ENCODE data around the gene NUP93.
A peak's percentile ranks its signal among the peaks of the same experiment; 100 is the strongest.
"Not testable (repeated sequence)": the region's sequence is repeated elsewhere in the genome, so short reads cannot be mapped to it uniquely, and the experiment has no call there.

NUP93 gene

GRCh38 chr16:56774016-56774680 lies 44.2 kb downstream of the NUP93 start:
- intact Hi-C loops (cut with DNase I), result no loop called here
- no peak for DNase-seq

GRCh38 chr16:56775162-56775561 lies 45.2 kb downstream of the NUP93 start:
- intact Hi-C loops (cut with DNase I), result no loop called here
- DNase-seq, result no peak

- DNase-seq, result no peak
- intact Hi-C loops (cut with DNase I), result no loop called here
Measured at GRCh38 chr16:56776562-56776961, 46.6 kb downstream of the NUP93 start.

- DNase-seq, result no peak
- intact Hi-C loops (cut with DNase I), result no loop called here
Measured at GRCh38 chr16:56777001-56777400, 47.1 kb downstream of the NUP93 start.

GRCh38 chr16:56777482-56777881 lies 47.6 kb downstream of the NUP93 start:
- intact Hi-C loops (cut with DNase I), result no loop called here

GRCh38 chr16:56779906-56780305 lies 50.0 kb downstream of the NUP93 start:
- intact Hi-C loops (cut with DNase I), result no loop called here
- no peak for DNase-seq

More at GRCh38 chr16:56777482-56777881, 47.6 kb downstream of the NUP93 start:
- no peak for DNase-seq

- DNase-seq, result no peak
- intact Hi-C loops (cut with DNase I), result no loop called here
Measured at GRCh38 chr16:56780646-56781045, 50.7 kb downstream of the NUP93 start.

GRCh38 chr16:56781528-56781961 lies 51.6 kb downstream of the NUP93 start:
- DNase-seq, result no peak

GRCh38 chr16:56783344-56783743 lies 53.4 kb downstream of the NUP93 start:
- intact Hi-C loops (cut with DNase I), result no loop called here
- no peak for DNase-seq

More at GRCh38 chr16:56781528-56781961, 51.6 kb downstream of the NUP93 start:
- intact Hi-C loops (cut with DNase I), result no loop called here

- intact Hi-C loops (cut with DNase I), result no loop called here
- no peak for DNase-seq
Measured at GRCh38 chr16:56785317-56785716, 55.4 kb downstream of the NUP93 start.

GRCh38 chr16:56787167-56787566 lies 57.2 kb downstream of the NUP93 start:
- DNase-seq, result peak in 1 of 10 donors; percentile 61
- intact Hi-C loops (cut with DNase I), result no loop called here

- intact Hi-C loops (cut with DNase I), result no loop called here
- DNase-seq, result no peak
Measured at GRCh38 chr16:56788435-56788834, 58.5 kb downstream of the NUP93 start.

- DNase-seq, result peak in 8 of 10 donors; percentile 34 to 92 (median 53)
- intact Hi-C loops (cut with DNase I), result no loop called here
Measured at GRCh38 chr16:56789360-56789759, 59.4 kb downstream of the NUP93 start.

- no peak for DNase-seq
- intact Hi-C loops (cut with DNase I), result no loop called here
Measured at GRCh38 chr16:56792967-56793366, 63.0 kb downstream of the NUP93 start.

GRCh38 chr16:56793492-56793891 lies 63.6 kb downstream of the NUP93 start:
- intact Hi-C loops (cut with DNase I), result no loop called here
- no peak for DNase-seq

GRCh38 chr16:56795011-56795410 lies 65.1 kb downstream of the NUP93 start:
- no peak for DNase-seq
- intact Hi-C loops (cut with DNase I), result no loop called here

GRCh38 chr16:56797038-56797437 lies 67.1 kb downstream of the NUP93 start:
- intact Hi-C loops (cut with DNase I); DNase-seq: not testable (repeated sequence)

- DNase-seq, result no peak
- intact Hi-C loops (cut with DNase I), result no loop called here
Measured at GRCh38 chr16:56797861-56798260, 67.9 kb downstream of the NUP93 start.

GRCh38 chr16:56798955-56799354 lies 69.0 kb downstream of the NUP93 start:
- intact Hi-C loops (cut with DNase I), result no loop called here
- no peak for DNase-seq

GRCh38 chr16:56800355-56800754 lies 70.4 kb downstream of the NUP93 start:
- DNase-seq, result no peak
- intact Hi-C loops (cut with DNase I), result no loop called here

GRCh38 chr16:56801762-56802161 lies 71.8 kb downstream of the NUP93 start:
- no peak for DNase-seq
- intact Hi-C loops (cut with DNase I), result no loop called here

- no peak for DNase-seq
- intact Hi-C loops (cut with DNase I), result no loop called here
Measured at GRCh38 chr16:56807011-56807675, 77.2 kb downstream of the NUP93 start.
